Measurements from ENCODE around the gene SPPL2C.

The SPPL2C gene

DNA sequence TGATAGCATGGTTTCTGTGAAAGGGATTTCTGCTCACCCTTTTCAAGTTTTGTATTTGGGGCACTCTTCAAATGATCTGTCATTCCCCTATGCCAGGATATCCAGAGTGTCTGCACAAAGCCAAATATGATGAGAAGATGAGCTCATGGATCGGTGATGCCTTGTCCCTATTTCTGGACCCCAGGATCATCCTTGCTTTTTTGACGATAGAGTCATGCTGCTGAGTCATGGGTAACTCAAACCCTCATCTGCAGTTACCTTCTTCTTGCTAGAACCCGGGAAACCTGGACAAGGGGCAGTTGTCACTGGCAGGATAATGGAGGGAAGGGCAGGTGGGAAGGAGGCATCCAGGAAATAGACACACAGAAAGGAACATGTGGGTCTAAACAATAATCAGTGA is 31.9 kb downstream of the SPPL2C start:
- no peak for DNase-seq (ENCODE audit: low read depth in 2 of 2)

DNA sequence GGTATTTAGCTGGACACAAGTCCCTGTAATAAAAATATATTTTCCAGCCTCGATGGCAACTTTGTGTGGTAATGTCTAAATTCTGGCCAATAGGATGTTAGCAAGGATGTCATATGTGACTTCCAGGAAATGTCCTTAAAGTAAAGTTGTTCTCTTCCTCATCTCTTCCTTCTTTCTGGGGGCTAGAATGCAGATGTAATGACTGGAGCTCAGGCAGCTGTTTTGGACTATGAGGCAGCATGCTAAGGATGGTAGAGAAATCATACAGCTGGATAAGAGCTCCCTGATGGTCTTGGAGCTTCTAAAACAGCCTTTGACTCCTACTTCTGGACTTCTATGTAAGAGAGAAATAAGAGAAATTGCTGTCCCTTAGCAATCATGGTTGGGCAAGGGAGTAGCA is 32.8 kb downstream of the SPPL2C start:
- no peak for DNase-seq (ENCODE audit: low read depth in 2 of 2)

DNA sequence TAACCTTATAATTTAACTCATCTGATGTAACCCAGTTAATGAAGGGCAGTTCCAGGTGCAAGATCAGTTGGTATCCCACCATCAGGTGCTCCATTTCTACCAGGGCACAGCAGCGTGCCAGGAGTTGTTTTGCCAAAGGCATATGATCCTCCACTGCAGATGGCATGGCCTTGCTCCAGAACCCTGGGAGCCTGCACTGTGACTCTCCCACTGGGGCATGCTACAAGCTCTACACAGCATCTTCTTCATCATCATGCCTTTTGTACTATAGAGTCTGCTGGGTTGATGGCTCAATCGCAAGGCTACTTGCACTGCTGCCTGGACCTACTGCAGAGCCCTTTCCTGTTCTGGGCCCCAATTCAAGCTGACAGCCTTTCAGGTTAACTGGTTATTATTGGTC is 38.4 kb downstream of the SPPL2C start:
- DNase-seq (ENCODE audit: low read depth in 2 of 2): no peak

DNA sequence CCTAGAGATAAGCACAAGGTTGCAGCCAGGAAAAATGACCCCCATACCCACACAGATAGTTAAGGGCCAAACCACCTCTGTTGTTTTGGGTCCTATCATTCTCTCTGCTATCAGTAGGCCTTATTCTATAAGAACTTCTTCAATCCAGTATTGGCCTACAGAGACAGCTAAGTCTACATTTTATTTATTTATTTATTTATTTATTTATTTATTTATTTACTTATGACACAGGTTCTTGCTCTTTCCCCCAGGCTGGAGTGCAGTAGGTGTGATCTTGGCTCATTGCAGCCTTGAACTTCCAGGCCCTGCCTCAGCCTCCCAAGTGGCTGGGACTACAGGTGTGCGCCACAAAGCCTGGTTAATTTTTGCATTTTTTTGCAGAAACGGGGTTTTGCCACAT is 42.2 kb downstream of the SPPL2C start:
- no peak for DNase-seq (ENCODE audit: low read depth in 2 of 2)

DNA sequence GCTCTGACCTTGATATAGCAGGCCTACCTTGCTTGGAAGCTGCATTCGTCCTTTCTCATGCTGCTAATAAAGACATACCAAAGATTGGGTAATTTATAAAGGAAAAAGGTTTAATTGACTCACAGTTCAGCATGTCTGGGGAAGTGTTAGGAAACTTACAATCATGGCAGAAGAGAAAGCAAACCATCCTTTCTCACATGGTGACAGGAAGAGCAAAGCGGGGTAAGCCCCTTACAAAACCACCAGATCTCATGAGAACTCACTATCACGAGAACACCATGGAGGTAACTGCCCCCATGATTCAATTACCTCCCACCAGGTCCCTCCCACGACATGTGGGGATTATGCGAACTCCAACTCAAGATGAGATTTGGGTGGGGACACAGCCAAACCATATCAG is 43.7 kb downstream of the SPPL2C start:
- DNase-seq (ENCODE audit: low read depth in 2 of 2): no peak

DNA sequence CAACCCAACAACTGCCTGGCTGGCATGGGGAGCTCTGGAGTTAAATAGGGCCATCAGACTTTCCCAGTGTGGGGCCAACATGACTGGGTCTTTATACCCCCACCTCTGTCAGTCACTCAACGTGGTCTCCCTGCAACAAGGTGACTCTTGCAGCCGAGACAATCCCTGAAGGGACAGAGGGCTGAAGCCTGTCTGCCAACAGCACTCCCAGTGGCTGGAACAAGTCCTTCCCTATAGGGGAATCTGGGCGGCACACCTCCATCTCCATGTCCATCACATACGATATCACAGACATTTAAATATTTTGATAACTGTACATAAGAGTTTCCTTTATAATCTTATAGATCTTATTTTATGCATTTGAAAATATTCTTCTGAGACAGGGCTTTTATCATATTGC is 44.9 kb downstream of the SPPL2C start:
- DNase-seq (ENCODE audit: low read depth in 2 of 2): no peak

DNA sequence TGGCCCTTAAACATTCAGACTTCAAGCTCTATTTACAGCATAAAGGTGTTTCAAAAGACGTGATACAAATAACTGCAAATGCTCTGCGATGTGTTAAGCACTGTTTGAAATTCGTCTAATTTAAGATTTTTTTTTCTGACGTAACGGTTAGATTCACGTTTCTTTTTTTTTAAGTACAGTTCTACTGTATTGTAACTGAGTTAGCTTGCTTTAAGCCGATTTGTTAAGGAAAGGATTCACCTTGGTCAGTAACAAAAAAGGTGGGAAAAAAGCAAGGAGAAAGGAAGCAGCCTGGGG is 49.0 kb downstream of the SPPL2C start:
- DNase-seq (ENCODE audit: low read depth in 2 of 2): no peak

DNA sequence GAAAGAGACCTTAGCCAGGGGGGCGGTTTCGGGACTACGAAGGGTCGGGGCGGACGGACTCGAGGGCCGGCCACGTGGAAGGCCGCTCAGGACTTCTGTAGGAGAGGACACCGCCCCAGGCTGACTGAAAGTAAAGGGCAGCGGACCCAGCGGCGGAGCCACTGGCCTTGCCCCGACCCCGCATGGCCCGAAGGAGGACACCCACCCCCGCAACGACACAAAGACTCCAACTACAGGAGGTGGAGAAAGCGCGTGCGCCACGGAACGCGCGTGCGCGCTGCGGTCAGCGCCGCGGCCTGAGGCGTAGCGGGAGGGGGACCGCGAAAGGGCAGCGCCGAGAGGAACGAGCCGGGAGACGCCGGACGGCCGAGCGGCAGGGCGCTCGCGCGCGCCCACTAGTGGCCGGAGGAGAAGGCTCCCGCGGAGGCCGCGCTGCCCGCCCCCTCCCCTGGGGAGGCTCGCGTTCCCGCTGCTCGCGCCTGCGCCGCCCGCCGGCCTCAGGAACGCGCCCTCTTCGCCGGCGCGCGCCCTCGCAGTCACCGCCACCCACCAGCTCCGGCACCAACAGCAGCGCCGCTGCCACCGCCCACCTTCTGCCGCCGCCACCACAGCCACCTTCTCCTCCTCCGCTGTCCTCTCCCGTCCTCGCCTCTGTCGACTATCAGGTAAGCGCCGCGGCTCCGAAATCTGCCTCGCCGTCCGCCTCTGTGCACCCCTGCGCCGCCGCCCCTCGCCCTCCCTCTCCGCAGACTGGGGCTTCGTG is 49.5 kb downstream of the SPPL2C start, which contains the start of gene MAPT:
Gene MAPT (plus strand): TSS at position 533 of the 763 bp plus-strand sequence. CDS start 67,784 bp downstream, outside the sequence.
- peak; percentile 64 to 76 for DNase-seq (ENCODE audit: low read depth in 2 of 2)

DNA sequence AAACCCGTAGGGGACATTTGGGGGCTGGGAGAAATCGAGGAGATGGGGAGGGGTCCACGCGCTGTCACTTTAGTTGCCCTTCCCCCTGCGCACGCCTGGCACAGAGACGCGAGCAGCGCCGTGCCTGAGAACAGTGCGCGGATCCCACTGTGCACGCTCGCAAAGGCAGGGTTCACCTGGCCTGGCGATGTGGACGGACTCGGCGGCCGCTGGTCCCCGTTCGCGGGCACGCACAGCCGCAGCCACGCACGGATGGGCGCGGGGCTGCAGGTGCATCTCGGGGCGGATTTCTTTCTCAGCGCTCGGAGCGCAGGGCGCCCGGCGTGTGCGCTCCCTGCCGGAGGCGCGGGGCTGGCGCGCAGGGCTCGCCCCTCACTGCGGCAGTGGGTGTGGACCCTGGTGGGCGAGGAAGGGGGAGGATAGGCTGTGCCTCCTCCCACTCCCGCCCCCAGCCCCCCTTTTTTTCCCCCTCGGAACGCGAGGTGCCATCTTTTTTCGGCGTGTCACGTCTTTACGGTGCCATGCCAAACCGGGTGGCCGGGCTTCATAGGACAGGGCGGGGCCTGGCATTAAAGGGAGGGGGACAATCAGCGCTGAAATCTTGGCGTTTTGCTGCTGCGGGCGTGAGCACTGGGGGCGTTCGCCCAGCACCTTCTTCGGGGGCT is 50.8 kb downstream of the SPPL2C start:
- no peak for DNase-seq (ENCODE audit: low read depth in 2 of 2)

DNA sequence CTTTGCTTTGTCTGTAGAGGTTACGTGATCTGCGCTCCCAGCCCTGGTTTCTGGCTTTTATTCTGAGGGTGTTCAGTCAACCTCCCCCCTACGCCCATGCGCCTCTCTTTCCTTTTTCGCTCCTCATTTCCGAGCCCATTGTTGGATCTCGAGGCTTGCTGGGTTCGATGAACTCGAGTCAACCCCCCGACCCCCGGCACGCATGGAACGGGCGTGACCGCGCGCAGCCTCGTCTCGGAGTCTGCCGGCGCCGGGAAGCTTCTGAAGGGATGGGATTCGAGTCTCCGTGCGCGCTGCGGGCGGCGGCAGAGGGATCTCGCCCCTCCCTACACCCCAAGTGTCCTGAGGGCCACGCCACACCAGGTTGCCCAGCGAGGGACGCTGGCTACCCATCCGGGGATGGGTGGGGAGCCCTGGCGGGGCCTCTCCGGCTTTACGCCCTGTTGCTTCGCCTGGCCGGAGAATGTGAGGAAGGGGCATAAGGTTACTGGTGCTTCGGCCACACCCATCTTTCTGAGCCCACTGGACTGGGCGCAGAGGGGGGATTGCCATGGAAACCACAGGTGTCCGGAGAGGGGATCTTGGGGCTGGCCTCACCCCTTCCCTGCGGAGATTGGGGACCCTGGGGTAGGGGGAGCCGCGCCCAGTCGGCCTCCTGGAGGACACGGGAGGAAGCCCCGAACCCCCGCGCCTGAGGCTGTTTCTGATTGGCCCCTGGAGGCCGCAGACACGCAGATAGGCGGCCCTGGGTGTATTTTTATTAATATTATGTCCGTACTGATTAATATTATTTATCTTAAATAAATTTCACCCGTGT is 51.5 kb downstream of the SPPL2C start:
- no peak for DNase-seq (ENCODE audit: low read depth in 2 of 2)
